HFFc6 (cell line): ENCODE measurements around the gene NAA20. TPM values are rescaled to one million over a fixed set of nuclear protein-coding genes. Genes with fewer than 3 reads are reported as not detected.

Experiments
- DNase-seq: peaks from one replicate; pipeline ENCODE4 v3.0.0-alpha.2; 2018
- H3K27ac Mint-ChIP-seq: 2 replicates; pipeline ENCODE4 v1.8.0; 2020; ENCODE audit warnings: mild to moderate bottlenecking, mixed read lengths
- H3K27me3 Mint-ChIP-seq: 2 replicates; pipeline ENCODE4 v1.8.0; 2021; ENCODE audit warnings: mild to moderate bottlenecking, moderate library complexity, mixed read lengths; ENCODE audit not compliant: insufficient read depth
- H3K36me3 Mint-ChIP-seq: 2 replicates; pipeline ENCODE4 v1.8.0; 2021; ENCODE audit warnings: low read depth, mixed read lengths
- H3K4me1 Mint-ChIP-seq: 2 replicates; pipeline ENCODE4 v1.8.0; 2020; ENCODE audit warnings: low read depth, mixed read lengths
- H3K4me3 Mint-ChIP-seq: 2 replicates; pipeline ENCODE4 v1.8.0; 2020; ENCODE audit warnings: mild to moderate bottlenecking, moderate library complexity, mixed read lengths
- H3K9me3 Mint-ChIP-seq: 2 replicates; pipeline ENCODE4 v1.8.0; 2020; ENCODE audit warnings: mild to moderate bottlenecking, mixed read lengths
- long read RNA-seq: library from polyadenylated mRNA; unstranded; transcript quantifications from one replicate; pipeline ENCODE4 v2.0.0, GENCODE V29; 2019
- total RNA-seq, 6 experiments: library from RNA; stranded (reverse); fragmentation: NEBNext Ultra II Directional; extraction: Animal tissue kit (Norgen Biotek cat#: 25700); gene quantifications; 2 replicates in 1 of 6; 3 replicates in 5 of 6; pipeline ENCODE4 v1.2.3, GENCODE V29; 2021
- TF ChIP-seq, protein P1 (sequence below): fragments of 200-600 bp; sonication (generic); IDR thresholded peaks from 2 replicates; pipeline ENCODE4 v1.5.0; 2021; ENCODE audit warnings: antibody characterized with exemption, mild to moderate bottlenecking

Gene NAA20, protein sequence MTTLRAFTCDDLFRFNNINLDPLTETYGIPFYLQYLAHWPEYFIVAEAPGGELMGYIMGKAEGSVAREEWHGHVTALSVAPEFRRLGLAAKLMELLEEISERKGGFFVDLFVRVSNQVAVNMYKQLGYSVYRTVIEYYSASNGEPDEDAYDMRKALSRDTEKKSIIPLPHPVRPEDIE
- total RNA-seq: 100 to 1,000 TPM in 1 of 6 experiments, 10 to 100 TPM in 5; 87.3 to 108 (median 93.2) TPM
- long read RNA-seq, transcript NAA20-202 (6 exons, 1,260 nt): major isoform, 115 of 126 reads
- long read RNA-seq, partial matches to known transcripts: 4 of 126 reads
- long read RNA-seq, other reads (novel, unspliced or antisense): 6 of 126 reads

GRCh38 chr20:20017001-20017843, at the start of gene NAA20:
NAA20 (plus strand) TSS chr20:20017362; CDS start chr20:20017397, 35 bp downstream.
- peaks cover 53% of the 10 kb centered on the region for H3K4me1 Mint-ChIP-seq
- H3K27me3 Mint-ChIP-seq: peaks cover 3% of the 10 kb centered on the region; the same call in 1 of the 2 replicates
- DNase-seq: peak; percentile 92
- H3K27ac Mint-ChIP-seq: peak within 1 kb of the TSS; percentile 91
- peak within 1 kb of the TSS; percentile 90 for H3K4me3 Mint-ChIP-seq
- H3K9me3 Mint-ChIP-seq: no peaks in the 10 kb centered on the region
- peaks cover 15% of the 10 kb centered on the region for H3K36me3 Mint-ChIP-seq
- TF ChIP-seq, protein P1, sequence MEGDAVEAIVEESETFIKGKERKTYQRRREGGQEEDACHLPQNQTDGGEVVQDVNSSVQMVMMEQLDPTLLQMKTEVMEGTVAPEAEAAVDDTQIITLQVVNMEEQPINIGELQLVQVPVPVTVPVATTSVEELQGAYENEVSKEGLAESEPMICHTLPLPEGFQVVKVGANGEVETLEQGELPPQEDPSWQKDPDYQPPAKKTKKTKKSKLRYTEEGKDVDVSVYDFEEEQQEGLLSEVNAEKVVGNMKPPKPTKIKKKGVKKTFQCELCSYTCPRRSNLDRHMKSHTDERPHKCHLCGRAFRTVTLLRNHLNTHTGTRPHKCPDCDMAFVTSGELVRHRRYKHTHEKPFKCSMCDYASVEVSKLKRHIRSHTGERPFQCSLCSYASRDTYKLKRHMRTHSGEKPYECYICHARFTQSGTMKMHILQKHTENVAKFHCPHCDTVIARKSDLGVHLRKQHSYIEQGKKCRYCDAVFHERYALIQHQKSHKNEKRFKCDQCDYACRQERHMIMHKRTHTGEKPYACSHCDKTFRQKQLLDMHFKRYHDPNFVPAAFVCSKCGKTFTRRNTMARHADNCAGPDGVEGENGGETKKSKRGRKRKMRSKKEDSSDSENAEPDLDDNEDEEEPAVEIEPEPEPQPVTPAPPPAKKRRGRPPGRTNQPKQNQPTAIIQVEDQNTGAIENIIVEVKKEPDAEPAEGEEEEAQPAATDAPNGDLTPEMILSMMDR: peak; percentile 76

GRCh38 chr20:19967445-19967844, 49.7 kb upstream of the NAA20 start:
- TF ChIP-seq, protein P1: no peak

GRCh38 chr20:19968028-19968427, 49.1 kb upstream of the NAA20 start:
- Mint-ChIP-seq H3K4me3 (no peak overlapping the region), H3K36me3 (peaks cover 17% of the 10 kb centered on the region), H3K9me3 (no peaks in the 10 kb centered on the region), H3K27me3 (peaks cover 2% of the 10 kb centered on the region; the same call in 1 of the 2 replicates), H3K4me1 (peaks cover 19% of the 10 kb centered on the region), H3K27ac (no peak overlapping the region)
- no peak for DNase-seq
- TF ChIP-seq, protein P1: no peak

More at GRCh38 chr20:19967445-19967844, 49.7 kb upstream of the NAA20 start:
- Mint-ChIP-seq H3K4me1 (peaks cover 17% of the 10 kb centered on the region), H3K9me3 (no peaks in the 10 kb centered on the region), H3K27me3 (peaks cover 2% of the 10 kb centered on the region; the same call in 1 of the 2 replicates), H3K4me3 (no peak overlapping the region), H3K27ac (no peak overlapping the region), H3K36me3 (peaks cover 17% of the 10 kb centered on the region)
- DNase-seq: no peak

- H3K27ac Mint-ChIP-seq: no peak overlapping the region
- peaks cover 25% of the 10 kb centered on the region for H3K4me1 Mint-ChIP-seq
- H3K36me3 Mint-ChIP-seq: peaks cover 17% of the 10 kb centered on the region
- TF ChIP-seq, protein P1: no peak
- no peak for DNase-seq
- peaks cover 2% of the 10 kb centered on the region; the same call in 1 of the 2 replicates for H3K27me3 Mint-ChIP-seq
- no peaks in the 10 kb centered on the region for H3K9me3 Mint-ChIP-seq
- no peak overlapping the region for H3K4me3 Mint-ChIP-seq
Measured at GRCh38 chr20:19968466-19969073, 48.6 kb upstream of the NAA20 start.

DNA sequence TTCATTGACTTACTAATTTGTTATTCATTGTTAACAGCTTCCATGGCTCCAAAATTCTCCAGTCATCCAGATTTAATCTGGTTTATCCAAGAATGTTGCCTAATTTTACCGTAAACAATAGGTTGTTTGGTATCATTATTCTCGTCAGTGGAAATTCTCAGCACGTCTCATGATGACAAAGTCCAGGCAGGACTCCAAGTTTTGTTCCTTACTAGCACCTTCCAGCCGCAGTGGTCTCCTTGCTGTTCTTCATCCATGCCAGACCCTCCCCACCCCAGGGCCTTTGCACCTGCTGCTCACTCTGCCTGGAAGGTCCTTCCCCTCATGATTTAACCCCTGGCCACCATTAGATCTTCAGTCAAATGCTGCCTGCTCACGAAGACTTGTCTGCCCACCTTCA, 48.1 kb upstream of the NAA20 start:
- H3K27me3 Mint-ChIP-seq: peaks cover 2% of the 10 kb centered on the region; the same call in 1 of the 2 replicates

More for the DNA sequence above, 48.1 kb upstream of the NAA20 start:
- Mint-ChIP-seq H3K4me3 (no peak overlapping the region), H3K27ac (no peak overlapping the region), H3K9me3 (no peaks in the 10 kb centered on the region), H3K36me3 (peaks cover 17% of the 10 kb centered on the region), H3K4me1 (peaks cover 26% of the 10 kb centered on the region)
- TF ChIP-seq, protein P1: no peak
- DNase-seq: no peak
